ENCODE measurements around the gene AGBL1. TPM values are rescaled to one million over a fixed set of nuclear protein-coding genes. Genes with fewer than 3 reads are reported as not detected.

AGBL1 gene
- total RNA-seq, 1 donor from 2014 or later: 0.14 TPM

- no peak overlapping the region for H3K4me3 Mint-ChIP-seq (ENCODE audit: low read depth)
- no peaks in the 10 kb centered on the region for H3K27me3 Mint-ChIP-seq (ENCODE audit: low read depth)
- intact Hi-C loops (cut with micrococcal nuclease): no loop called here
- H3K9me3 Mint-ChIP-seq: no peaks in the 10 kb centered on the region
- H3K4me1 Mint-ChIP-seq (ENCODE audit: low read depth): peaks cover 44% of the 10 kb centered on the region
- H3K36me3 Mint-ChIP-seq (ENCODE audit: low read depth): peaks cover 6% of the 10 kb centered on the region
- no peak for DNase-seq (ENCODE audit: low spot score)
- peak overlapping the region; percentile 67 for H3K27ac Mint-ChIP-seq
These were observed 550.0 kb downstream of the AGBL1 start for GRCh38 chr15:86629409-86630356.

GRCh38 chr15:86630946-86631345, 551.3 kb downstream of the AGBL1 start:
- Mint-ChIP-seq H3K36me3 (ENCODE audit: low read depth) (peaks cover 6% of the 10 kb centered on the region), H3K27me3 (ENCODE audit: low read depth) (no peaks in the 10 kb centered on the region), H3K4me3 (ENCODE audit: low read depth) (no peak overlapping the region), H3K4me1 (ENCODE audit: low read depth) (peaks cover 36% of the 10 kb centered on the region), H3K9me3 (no peaks in the 10 kb centered on the region), H3K27ac (no peak overlapping the region)
- DNase-seq (ENCODE audit: low spot score): no peak
- intact Hi-C loops (cut with micrococcal nuclease): no loop called here

GRCh38 chr15:86634146-86634545, 554.5 kb downstream of the AGBL1 start:
- no peak for DNase-seq (ENCODE audit: low spot score)
- Mint-ChIP-seq H3K4me3 (ENCODE audit: low read depth) (no peak overlapping the region), H3K36me3 (ENCODE audit: low read depth) (peaks cover 18% of the 10 kb centered on the region), H3K9me3 (peaks cover 14% of the 10 kb centered on the region), H3K27ac (no peak overlapping the region), H3K27me3 (ENCODE audit: low read depth) (no peaks in the 10 kb centered on the region), H3K4me1 (ENCODE audit: low read depth) (peaks cover 31% of the 10 kb centered on the region)
- intact Hi-C loops (cut with micrococcal nuclease): no loop called here

GRCh38 chr15:86634992-86635638, 555.4 kb downstream of the AGBL1 start:
- H3K36me3 Mint-ChIP-seq (ENCODE audit: low read depth): peaks cover 16% of the 10 kb centered on the region
- peaks cover 25% of the 10 kb centered on the region for H3K4me1 Mint-ChIP-seq (ENCODE audit: low read depth)
- DNase-seq (ENCODE audit: low spot score): no peak
- H3K9me3 Mint-ChIP-seq: peaks cover 18% of the 10 kb centered on the region
- intact Hi-C loops (cut with micrococcal nuclease): no loop called here
- H3K27ac Mint-ChIP-seq: no peak overlapping the region
- H3K4me3 Mint-ChIP-seq (ENCODE audit: low read depth): no peak overlapping the region
- no peaks in the 10 kb centered on the region for H3K27me3 Mint-ChIP-seq (ENCODE audit: low read depth)

- Mint-ChIP-seq H3K4me3 (ENCODE audit: low read depth) (no peak overlapping the region), H3K36me3 (ENCODE audit: low read depth) (no peaks in the 10 kb centered on the region), H3K4me1 (ENCODE audit: low read depth) (peaks cover 18% of the 10 kb centered on the region), H3K9me3 (peaks cover 3% of the 10 kb centered on the region), H3K27me3 (ENCODE audit: low read depth) (no peaks in the 10 kb centered on the region), H3K27ac (no peak overlapping the region)
- DNase-seq (ENCODE audit: low spot score): no peak
- intact Hi-C loops (cut with micrococcal nuclease): no loop called here
These were observed 564.7 kb downstream of the AGBL1 start for GRCh38 chr15:86644339-86644738.

- intact Hi-C loops (cut with micrococcal nuclease): loop anchor here (5.0 kb wide), 2 partner anchors 939 to 1329 kb away; no protein-coding TSS in a partner anchor
- Mint-ChIP-seq H3K4me3 (ENCODE audit: low read depth) (no peak overlapping the region), H3K4me1 (ENCODE audit: low read depth) (peaks cover 29% of the 10 kb centered on the region), H3K27ac (peak overlapping the region; percentile 77), H3K9me3 (no peaks in the 10 kb centered on the region), H3K27me3 (ENCODE audit: low read depth) (no peaks in the 10 kb centered on the region), H3K36me3 (ENCODE audit: low read depth) (peaks cover 4% of the 10 kb centered on the region)
- DNase-seq (ENCODE audit: low spot score): no peak
These were observed 566.3 kb downstream of the AGBL1 start for GRCh38 chr15:86645925-86646500.

GRCh38 chr15:86647810-86648440, 568.3 kb downstream of the AGBL1 start:
- no peak overlapping the region for H3K4me3 Mint-ChIP-seq (ENCODE audit: low read depth)
- intact Hi-C loops (cut with micrococcal nuclease): loop anchor here (1.0 to 5.0 kb wide), 5 partner anchors 37 to 1331 kb away; no protein-coding TSS in a partner anchor
- no peaks in the 10 kb centered on the region for H3K27me3 Mint-ChIP-seq (ENCODE audit: low read depth)
- DNase-seq (ENCODE audit: low spot score): no peak
- H3K27ac Mint-ChIP-seq: no peak overlapping the region
- H3K36me3 Mint-ChIP-seq (ENCODE audit: low read depth): peaks cover 13% of the 10 kb centered on the region
- H3K4me1 Mint-ChIP-seq (ENCODE audit: low read depth): peaks cover 44% of the 10 kb centered on the region
- peaks cover 8% of the 10 kb centered on the region for H3K9me3 Mint-ChIP-seq

GRCh38 chr15:86649277-86649676, 569.6 kb downstream of the AGBL1 start:
- peaks cover 13% of the 10 kb centered on the region for H3K36me3 Mint-ChIP-seq (ENCODE audit: low read depth)

GRCh38 chr15:86650094-86650493, 570.4 kb downstream of the AGBL1 start:
- intact Hi-C loops (cut with micrococcal nuclease): loop anchor here (5.0 kb wide), 1 partner anchor 1817 kb away; the partner anchor contains the start of genes MRPL46 and MRPS11
- no peaks in the 10 kb centered on the region for H3K27me3 Mint-ChIP-seq (ENCODE audit: low read depth)
- H3K27ac Mint-ChIP-seq: peak overlapping the region; percentile 83
- H3K9me3 Mint-ChIP-seq: peaks cover 8% of the 10 kb centered on the region
- H3K4me3 Mint-ChIP-seq (ENCODE audit: low read depth): peak overlapping the region; percentile 24
- DNase-seq (ENCODE audit: low spot score): no peak
- peaks cover 60% of the 10 kb centered on the region for H3K4me1 Mint-ChIP-seq (ENCODE audit: low read depth)
- H3K36me3 Mint-ChIP-seq (ENCODE audit: low read depth): peaks cover 13% of the 10 kb centered on the region

More at GRCh38 chr15:86649277-86649676, 569.6 kb downstream of the AGBL1 start:
- Mint-ChIP-seq H3K9me3 (peaks cover 8% of the 10 kb centered on the region), H3K27me3 (ENCODE audit: low read depth) (no peaks in the 10 kb centered on the region), H3K4me1 (ENCODE audit: low read depth) (peaks cover 58% of the 10 kb centered on the region), H3K27ac (peak overlapping the region; percentile 83), H3K4me3 (ENCODE audit: low read depth) (peak overlapping the region; percentile 32)
- intact Hi-C loops (cut with micrococcal nuclease): loop anchor here (1.0 to 5.0 kb wide), 6 partner anchors 25 to 1332 kb away; no protein-coding TSS in a partner anchor
- no peak for DNase-seq (ENCODE audit: low spot score)

- peaks cover 29% of the 10 kb centered on the region for H3K36me3 Mint-ChIP-seq (ENCODE audit: low read depth)
- peaks cover 67% of the 10 kb centered on the region for H3K4me1 Mint-ChIP-seq (ENCODE audit: low read depth)
- H3K9me3 Mint-ChIP-seq: peaks cover 17% of the 10 kb centered on the region
- peak overlapping the region; percentile 51 for H3K4me3 Mint-ChIP-seq (ENCODE audit: low read depth)
- intact Hi-C loops (cut with micrococcal nuclease): loop anchor here (1.0 to 5.0 kb wide), 2 partner anchors 29 to 1814 kb away; partner anchors contain the start of genes MRPL46 and MRPS11
- DNase-seq (ENCODE audit: low spot score): no peak
- H3K27ac Mint-ChIP-seq: peak overlapping the region; percentile 94
- H3K27me3 Mint-ChIP-seq (ENCODE audit: low read depth): no peaks in the 10 kb centered on the region
These were observed 573.9 kb downstream of the AGBL1 start for GRCh38 chr15:86653344-86654197.

- Mint-ChIP-seq H3K36me3 (ENCODE audit: low read depth) (peaks cover 29% of the 10 kb centered on the region), H3K27ac (peak overlapping the region; percentile 94), H3K4me1 (ENCODE audit: low read depth) (peaks cover 66% of the 10 kb centered on the region), H3K27me3 (ENCODE audit: low read depth) (no peaks in the 10 kb centered on the region), H3K4me3 (ENCODE audit: low read depth) (no peak overlapping the region), H3K9me3 (peaks cover 17% of the 10 kb centered on the region)
- intact Hi-C loops (cut with micrococcal nuclease): loop anchor here (1.0 to 5.0 kb wide), 2 partner anchors 30 to 1813 kb away; partner anchors contain the start of genes MRPL46 and MRPS11
- DNase-seq (ENCODE audit: low spot score): no peak
These were observed 574.8 kb downstream of the AGBL1 start for GRCh38 chr15:86654501-86654900.
